Sciatic nerve (tissue), 2 donors: ENCODE measurements around the gene ETV6. TPM values are rescaled to one million over a fixed set of nuclear protein-coding genes. Genes with fewer than 3 reads are reported as not detected.

ENCODE experiments used
- ATAC-seq: fragments of 200-7000 bp; cut with Tn5 transposase; one replicate; pipeline ENCODE4 v1.9.1; 2020; ENCODE audit warnings: mild to moderate bottlenecking, moderate library complexity
- DNase-seq: peaks from one replicate; pipeline ENCODE4 v3.0.0-alpha.2; 2020; ENCODE audit warnings: low spot score
- intact Hi-C: fragments of 100-400 bp; cut with DNase I; formaldehyde crosslinking; loops from one replicate; pipeline ENCODE4 v1.14.2; 2022
- total RNA-seq: library from RNA; stranded (reverse); fragmentation: NEBNext Ultra II Directional; extraction: Animal tissue kit (Norgen Biotek cat#: 25700); gene quantifications from one replicate; pipeline ENCODE4 v1.2.1, GENCODE V29; 2021
- donor health status: DM: no; HTN: no; CAD: no.
- donor health status: DM: no; HTN: no; CAD: no.

The ETV6 gene
- total RNA-seq, 1 donor from 2014 or later, result 38.8 TPM

- ATAC-seq (no peak), DNase-seq (no peak)
- intact Hi-C loops, result no loop called here
Measured at GRCh38 chr12:11639454-11639853, 10.0 kb upstream of the ETV6 start.

- DNase-seq (no peak), ATAC-seq (no peak)
- intact Hi-C loops, result no loop called here
Measured at GRCh38 chr12:11641522-11641921, 8.0 kb upstream of the ETV6 start.

- intact Hi-C loops, result no loop called here
- no peak for DNase-seq
- ATAC-seq, result no peak
Measured at GRCh38 chr12:11642785-11643184, 6.7 kb upstream of the ETV6 start.

GRCh38 chr12:11645391-11645790 is 4.1 kb upstream of the ETV6 start:
- DNase-seq (no peak), ATAC-seq (no peak)
- intact Hi-C loops, result no loop called here

GRCh38 chr12:11648514-11649412 is 711 bp upstream of the ETV6 start:
- peak; percentile 62 for ATAC-seq
- DNase-seq, result peak; percentile 79
- intact Hi-C loops, result no loop called here

- intact Hi-C loops, result no loop called here
- DNase-seq (peak; percentile 64), ATAC-seq (peak; percentile 29)
Measured at GRCh38 chr12:11650286-11651281, 1.1 kb downstream of the ETV6 start.

- DNase-seq (no peak), ATAC-seq (no peak)
- intact Hi-C loops, result no loop called here
Measured at GRCh38 chr12:11651381-11651780, 1.9 kb downstream of the ETV6 start.

GRCh38 chr12:11651785-11652184 is 2.3 kb downstream of the ETV6 start:
- intact Hi-C loops, result no loop called here
- DNase-seq, result no peak
- no peak for ATAC-seq

- DNase-seq (no peak), ATAC-seq (peak; percentile 46)
- intact Hi-C loops, result no loop called here
Measured at GRCh38 chr12:11652351-11653040, 3.0 kb downstream of the ETV6 start.

GRCh38 chr12:11653215-11653753 is 3.8 kb downstream of the ETV6 start:
- intact Hi-C loops, result no loop called here
- DNase-seq, result no peak
- ATAC-seq, result no peak

- intact Hi-C loops, result no loop called here
- DNase-seq, result no peak
- ATAC-seq, result no peak
Measured at GRCh38 chr12:11654338-11654737, 4.9 kb downstream of the ETV6 start.

GRCh38 chr12:11654802-11655201 is 5.3 kb downstream of the ETV6 start:
- intact Hi-C loops, result no loop called here
- no peak for ATAC-seq
- DNase-seq, result no peak

GRCh38 chr12:11655842-11656241 is 6.4 kb downstream of the ETV6 start:
- intact Hi-C loops, result no loop called here

GRCh38 chr12:11656550-11656949 is 7.1 kb downstream of the ETV6 start:
- no peak for ATAC-seq
- DNase-seq, result no peak
- intact Hi-C loops, result no loop called here

More at GRCh38 chr12:11655842-11656241, 6.4 kb downstream of the ETV6 start:
- DNase-seq, result no peak
- no peak for ATAC-seq

GRCh38 chr12:11657511-11657910 is 8.0 kb downstream of the ETV6 start:
- intact Hi-C loops, result no loop called here
- ATAC-seq, result no peak

GRCh38 chr12:11658791-11659190 is 9.3 kb downstream of the ETV6 start:
- DNase-seq, result no peak
- intact Hi-C loops, result no loop called here
- ATAC-seq, result no peak

More at GRCh38 chr12:11657511-11657910, 8.0 kb downstream of the ETV6 start:
- DNase-seq, result no peak

GRCh38 chr12:11660624-11661023 is 11.2 kb downstream of the ETV6 start:
- intact Hi-C loops, result no loop called here

GRCh38 chr12:11661491-11662089 is 12.1 kb downstream of the ETV6 start:
- ATAC-seq, result no peak
- intact Hi-C loops, result no loop called here
- no peak for DNase-seq

More at GRCh38 chr12:11660624-11661023, 11.2 kb downstream of the ETV6 start:
- ATAC-seq (no peak), DNase-seq (no peak)
